Fibroblast of peridontal ligament (primary cell): ENCODE results near the gene CABCOCO1.

ENCODE experiments used
- DNase-seq: peaks from one replicate; pipeline ENCODE4 v3.0.0-alpha.2; 2010; ENCODE audit errors: extremely low read depth

CABCOCO1 gene

DNA sequence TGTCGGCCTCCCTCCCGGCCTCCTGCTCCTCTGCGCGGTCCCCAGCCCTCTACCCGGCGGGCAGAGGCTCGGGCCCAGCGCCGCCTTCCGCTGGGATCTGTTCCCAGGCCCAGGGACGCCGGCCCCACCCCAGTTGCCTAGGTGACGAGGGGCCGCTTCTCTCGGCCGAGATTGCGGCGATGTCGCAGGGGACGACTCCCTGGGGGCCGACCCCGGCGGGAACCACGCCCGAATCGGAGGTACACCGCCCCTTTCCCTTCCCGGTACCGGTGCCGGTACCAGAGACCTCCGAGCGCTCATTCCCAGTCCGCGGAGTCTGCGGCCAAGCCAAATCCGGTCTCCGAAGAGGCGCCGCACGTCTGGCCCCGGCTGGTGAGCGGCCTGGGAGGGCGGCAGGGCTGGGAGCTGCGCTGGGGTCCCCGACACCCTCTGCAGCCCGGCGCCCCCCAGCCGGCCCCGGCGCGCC, at the start of gene CABCOCO1:
CABCOCO1 (plus strand) TSS at position 136 of the 466 bp plus-strand sequence; CDS start at position 180, 44 bp downstream.
- peak; percentile 41 for DNase-seq

DNA sequence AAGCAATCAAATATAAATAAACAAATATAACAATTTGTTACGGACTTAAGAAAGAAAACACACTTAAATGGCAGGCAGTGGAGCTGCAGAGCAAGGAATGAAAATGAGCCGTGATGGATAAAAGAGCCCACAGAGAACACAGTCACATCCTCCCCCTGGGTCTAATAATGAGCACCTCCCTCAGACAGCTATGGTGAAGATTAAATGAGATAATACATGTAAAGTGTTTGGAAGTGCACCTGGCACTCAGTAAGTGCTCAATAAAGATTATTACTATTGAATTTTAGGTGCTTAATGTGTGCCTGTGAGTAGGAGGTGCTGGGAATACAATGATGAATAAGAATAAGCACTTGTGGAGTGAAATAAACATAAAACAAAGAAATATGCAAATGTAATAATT, 49.1 kb upstream of the CABCOCO1 start:
- no peak for DNase-seq

- DNase-seq, result no peak
These were observed 46.1 kb upstream of the CABCOCO1 start for GRCh38 chr10:61616611-61617010.

DNA sequence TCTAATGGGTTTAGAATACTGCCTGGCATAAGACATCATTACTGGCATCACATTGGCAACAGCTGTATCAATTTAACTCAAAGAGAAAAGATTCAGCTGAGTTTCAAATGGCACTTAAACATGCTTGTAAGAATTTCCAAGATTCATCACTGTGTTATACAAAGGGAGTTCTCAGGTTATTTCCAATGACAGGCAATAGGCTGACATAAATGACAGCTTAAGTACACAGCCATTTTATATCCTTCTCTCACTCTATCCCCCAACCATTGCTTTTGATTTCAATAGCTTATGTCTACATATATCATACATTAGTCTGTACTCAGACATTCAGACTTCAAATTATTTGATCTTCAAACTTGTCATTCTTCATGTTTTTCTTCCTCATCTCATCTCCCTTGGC, 45.5 kb upstream of the CABCOCO1 start:
- DNase-seq, result no peak

- DNase-seq, result no peak
These were observed 45.1 kb upstream of the CABCOCO1 start for GRCh38 chr10:61617586-61617985.

GRCh38 chr10:61618388-61618961, 44.3 kb upstream of the CABCOCO1 start:
- no peak for DNase-seq

- no peak for DNase-seq
These were observed 42.2 kb upstream of the CABCOCO1 start for GRCh38 chr10:61620506-61620905.

DNA sequence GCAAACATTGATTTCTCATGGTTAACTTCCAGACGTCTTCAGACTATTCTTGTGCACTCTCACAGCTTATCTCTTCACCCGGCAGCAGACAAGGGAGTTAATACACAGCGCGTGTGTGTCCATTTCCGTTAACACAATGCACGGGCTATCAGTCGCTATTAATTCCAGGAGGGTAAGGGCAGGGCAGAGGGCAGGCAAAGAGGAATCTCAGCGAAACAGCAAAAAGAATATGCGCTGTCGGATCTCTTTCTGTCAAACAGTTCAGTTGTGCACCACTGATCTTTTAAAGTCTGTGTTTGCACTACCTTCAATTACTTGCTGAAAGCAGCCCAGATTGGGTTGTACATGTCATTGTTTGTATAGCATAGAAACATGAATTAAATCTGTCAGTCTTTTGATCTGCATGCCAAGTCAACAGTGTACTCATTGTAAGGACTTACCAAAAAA, 41.1 kb upstream of the CABCOCO1 start:
- no peak for DNase-seq

GRCh38 chr10:61623161-61623560, 39.6 kb upstream of the CABCOCO1 start:
- DNase-seq, result no peak

- no peak for DNase-seq
These were observed 36.5 kb upstream of the CABCOCO1 start for GRCh38 chr10:61626209-61626608.

DNA sequence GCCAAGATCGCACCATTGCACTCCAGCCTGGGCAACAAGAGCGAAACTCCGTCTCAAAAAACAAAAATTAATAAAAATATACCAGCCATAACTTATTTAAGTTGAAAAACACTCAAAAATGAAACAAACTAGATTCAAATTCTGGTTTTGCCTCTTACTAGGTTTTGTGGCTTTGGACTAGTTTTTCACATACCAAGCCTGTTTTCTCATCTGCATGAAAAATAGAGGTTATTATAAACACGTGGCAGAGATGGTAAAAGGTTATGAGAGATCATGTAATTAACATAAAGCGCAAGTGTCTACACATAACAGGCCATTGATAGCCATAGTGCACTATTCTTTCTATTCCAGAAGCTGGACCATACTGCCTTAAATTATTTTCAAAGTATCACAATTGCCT, 35.5 kb upstream of the CABCOCO1 start:
- DNase-seq, result peak; percentile 64

DNA sequence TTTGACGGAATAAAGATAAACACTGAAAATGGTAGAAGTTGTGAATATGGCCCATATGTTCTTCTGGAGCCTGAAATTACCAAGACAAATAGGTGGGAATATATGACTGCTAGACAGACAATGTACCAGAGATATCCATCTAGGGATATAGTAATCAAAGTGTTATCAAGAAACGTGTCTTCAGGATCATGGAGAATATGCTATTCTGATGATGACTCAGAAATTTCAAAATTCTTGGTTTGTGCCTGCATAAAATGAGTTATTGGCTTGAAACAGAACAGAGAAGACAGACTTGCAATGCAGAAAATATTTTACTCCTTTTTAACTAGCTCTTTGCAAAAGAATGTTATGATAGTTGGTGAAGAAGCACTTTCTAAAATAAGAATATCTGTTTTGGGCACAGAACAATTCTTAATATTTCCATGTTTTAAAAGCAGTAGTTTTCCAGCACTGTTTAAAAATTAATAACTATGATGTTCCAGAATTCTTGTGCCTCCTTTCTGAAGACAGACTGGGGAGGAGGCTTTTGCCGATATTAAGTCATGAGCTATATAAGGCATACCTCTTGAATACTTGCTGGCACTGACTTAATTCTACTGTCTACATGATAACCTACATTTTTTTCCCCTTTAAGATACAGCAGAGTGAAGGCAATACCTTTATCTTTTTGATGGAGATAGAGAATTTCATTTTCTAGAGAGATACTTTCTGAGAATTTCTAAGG, 34.4 kb upstream of the CABCOCO1 start:
- peak; percentile 86 for DNase-seq

GRCh38 chr10:61628875-61629513, 33.7 kb upstream of the CABCOCO1 start:
- peak; percentile 97 for DNase-seq

DNA sequence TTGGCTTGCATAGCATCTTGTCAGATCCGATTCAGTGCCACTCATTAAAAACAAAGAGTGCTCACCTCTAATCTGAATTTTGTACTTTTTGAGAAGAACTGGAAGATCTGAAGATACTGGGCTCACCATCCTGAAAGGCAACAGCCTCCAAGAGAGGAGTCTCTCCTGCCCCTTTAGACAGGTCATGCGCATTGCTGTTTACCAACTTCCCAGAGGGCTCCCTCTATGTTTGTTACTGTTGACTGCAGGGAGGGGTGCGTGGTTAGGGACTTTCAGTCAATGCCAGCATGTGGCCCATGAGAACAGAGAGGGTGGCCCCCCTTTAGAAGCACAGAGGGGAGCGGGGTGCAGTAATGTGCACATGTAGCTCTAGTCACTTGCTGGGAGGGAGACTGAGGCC, 33.2 kb upstream of the CABCOCO1 start:
- DNase-seq, result no peak

DNA sequence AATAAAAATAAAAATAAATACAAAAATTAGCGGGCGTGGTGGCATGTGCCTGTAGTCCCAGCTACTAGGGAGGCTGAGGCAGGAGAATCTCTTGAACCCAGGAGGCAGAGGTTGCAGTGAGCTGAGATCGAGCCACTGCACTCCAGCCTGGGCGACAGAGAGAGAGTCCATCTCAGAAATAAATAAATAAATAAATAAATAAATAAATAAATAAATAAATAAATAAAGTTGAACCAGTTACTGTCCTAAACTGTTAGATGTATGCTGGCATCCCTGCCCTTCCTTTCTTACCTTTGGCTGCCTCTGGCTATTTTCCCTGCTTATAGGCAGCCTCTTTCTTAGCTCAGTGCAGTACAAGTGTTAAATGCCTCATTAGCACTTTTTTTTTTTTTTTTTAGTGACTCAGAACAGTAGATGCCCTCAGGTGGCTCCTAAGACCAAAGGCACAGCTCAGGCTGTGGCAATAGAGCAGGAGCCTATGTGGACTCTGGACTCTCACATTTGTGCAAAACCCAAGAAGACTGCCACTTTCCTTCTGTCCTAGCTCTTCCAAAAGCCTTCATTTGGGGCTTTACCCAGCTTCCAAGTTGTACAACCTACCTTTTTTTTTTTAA, 30.6 kb upstream of the CABCOCO1 start:
- no peak for DNase-seq

GRCh38 chr10:61633665-61634064, 29.1 kb upstream of the CABCOCO1 start:
- DNase-seq, result peak; percentile 83

DNA sequence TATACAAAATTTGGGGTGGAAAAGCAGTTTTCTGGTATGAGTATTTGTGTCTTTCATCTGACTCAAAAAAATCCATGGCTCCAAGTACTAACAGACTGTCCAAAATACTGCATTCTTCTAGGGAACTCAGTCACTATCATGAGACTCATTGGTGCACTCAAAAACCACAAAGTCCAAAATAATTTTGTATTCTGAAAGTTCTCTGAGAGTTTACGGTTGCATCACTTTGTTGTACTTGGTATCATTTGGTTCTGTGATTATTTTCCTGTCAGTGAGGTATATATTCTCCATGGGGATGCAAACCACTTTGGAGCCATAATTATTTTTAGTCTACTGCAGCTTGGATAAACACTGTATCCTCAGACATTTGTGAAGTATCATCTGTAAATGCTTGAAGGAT, 28.0 kb upstream of the CABCOCO1 start:
- peak; percentile 88 for DNase-seq

DNA sequence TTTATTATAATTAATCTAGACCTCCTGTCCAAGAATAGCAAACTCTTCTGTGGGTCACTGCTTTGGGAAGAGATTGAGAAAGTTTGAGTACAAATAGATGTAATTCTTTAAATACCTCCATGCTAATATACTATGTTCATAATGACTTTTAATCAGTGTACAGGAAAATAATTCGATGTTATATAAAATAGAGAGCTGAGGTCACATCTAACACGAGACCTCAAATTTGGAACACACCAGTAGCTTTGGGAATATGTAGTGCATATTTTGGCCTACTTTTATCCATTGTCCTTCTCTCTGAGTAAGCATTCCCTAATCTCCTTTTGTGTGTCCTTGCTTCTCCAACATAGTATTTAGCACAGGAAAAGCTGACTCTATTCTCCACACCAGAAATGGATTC, 27.3 kb upstream of the CABCOCO1 start:
- DNase-seq, result no peak

DNA sequence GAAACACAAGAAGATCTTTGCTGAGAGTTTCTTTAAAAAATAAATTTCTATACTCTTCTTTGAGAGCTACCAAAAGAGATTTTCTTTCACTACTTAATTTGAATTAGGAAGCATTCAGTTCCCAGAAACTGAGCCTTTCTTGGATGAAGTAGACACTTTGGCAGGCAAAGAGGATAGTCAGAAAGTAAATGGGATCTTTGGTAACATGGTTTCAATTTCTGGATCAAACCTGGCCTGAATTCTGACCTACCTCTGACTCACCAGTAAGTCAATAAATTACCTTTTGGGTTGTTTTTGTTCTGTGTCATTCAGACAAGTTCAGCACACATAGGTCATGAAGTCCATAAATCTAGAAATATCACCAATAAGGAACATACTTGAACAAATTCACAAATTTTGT, 26.8 kb upstream of the CABCOCO1 start:
- DNase-seq, result peak; percentile 60

DNA sequence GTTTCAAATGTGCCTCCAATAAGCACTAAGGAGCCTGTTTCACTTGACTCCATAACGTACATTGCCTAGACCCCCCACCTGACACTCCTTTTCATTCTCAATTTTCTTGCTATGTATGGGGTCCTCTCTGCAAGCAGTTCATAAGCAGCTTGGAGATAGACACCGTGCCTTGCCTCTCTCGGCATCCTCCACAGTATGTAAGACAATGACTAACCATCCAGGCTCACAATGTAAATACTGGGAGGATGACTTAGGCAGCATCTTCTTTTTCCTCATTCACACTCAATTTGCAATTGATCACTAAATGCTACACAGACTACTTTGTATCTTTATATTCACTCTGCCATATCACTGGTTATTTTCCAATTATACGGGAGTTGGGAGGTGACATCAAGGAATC, 22.8 kb upstream of the CABCOCO1 start:
- no peak for DNase-seq

DNA sequence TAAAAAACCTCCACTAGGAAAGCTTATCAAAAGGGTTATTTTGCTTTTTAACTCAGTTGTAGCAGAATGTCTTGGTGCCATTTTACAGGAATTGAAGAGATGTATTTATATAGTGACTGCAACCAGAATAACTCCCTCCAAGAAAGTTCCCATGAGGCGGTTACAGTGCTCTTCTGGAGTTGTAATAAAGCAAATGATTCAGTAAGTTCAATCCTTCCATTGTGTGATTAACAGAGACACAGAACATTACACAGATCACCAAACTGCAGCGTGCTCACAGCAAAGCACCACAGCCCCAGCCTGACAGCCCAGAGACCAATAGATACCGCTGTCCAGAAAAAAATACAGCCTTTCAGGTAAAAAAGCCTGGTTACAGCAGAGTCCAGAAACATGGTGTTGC, 21.9 kb upstream of the CABCOCO1 start:
- DNase-seq, result no peak

- peak; percentile 78 for DNase-seq
These were observed 20.6 kb upstream of the CABCOCO1 start for GRCh38 chr10:61642150-61642571.
